ENCODE results near the gene EIF2B1.
"Not testable (repeated sequence)": the region's sequence is repeated elsewhere in the genome, so short reads cannot be mapped to it uniquely, and the experiment has no call there.

The EIF2B1 gene

GRCh38 chr12:123617144-123617543 is 16.3 kb downstream of the EIF2B1 start:
- DNase-seq = no peak

- no peak for DNase-seq
These were observed 19.0 kb downstream of the EIF2B1 start for GRCh38 chr12:123614531-123614930.

- DNase-seq = no peak
These were observed 19.4 kb downstream of the EIF2B1 start for GRCh38 chr12:123614110-123614509.

GRCh38 chr12:123608182-123608581 is 25.3 kb downstream of the EIF2B1 start:
- DNase-seq = no peak

- DNase-seq = no peak
These were observed 25.7 kb downstream of the EIF2B1 start for GRCh38 chr12:123607756-123608155.

- not testable (repeated sequence) for DNase-seq
These were observed 30.0 kb downstream of the EIF2B1 start for GRCh38 chr12:123603495-123603894.

- peak; percentile 4 for DNase-seq
These were observed 30.8 kb downstream of the EIF2B1 start for GRCh38 chr12:123602651-123603195.

- peak; percentile 67 for DNase-seq
These were observed 31.6 kb downstream of the EIF2B1 start, which contains the start of gene DDX55 for GRCh38 chr12:123601602-123602489. Gene DDX55 (plus strand): TSS chr12:123602099. CDS start chr12:123602149, 50 bp downstream.

- no peak for DNase-seq
These were observed 33.8 kb downstream of the EIF2B1 start for GRCh38 chr12:123599721-123600120.

GRCh38 chr12:123599310-123599709 is 34.2 kb downstream of the EIF2B1 start:
- no peak for DNase-seq

- DNase-seq = no peak
These were observed 35.0 kb downstream of the EIF2B1 start for GRCh38 chr12:123598522-123598921.

GRCh38 chr12:123597100-123597499 is 36.4 kb downstream of the EIF2B1 start:
- no peak for DNase-seq

- no peak for DNase-seq
These were observed 37.8 kb downstream of the EIF2B1 start for GRCh38 chr12:123595729-123596128.

GRCh38 chr12:123591702-123592481 is 41.6 kb downstream of the EIF2B1 start:
- DNase-seq = no peak

- DNase-seq = no peak
These were observed 52.7 kb downstream of the EIF2B1 start for GRCh38 chr12:123580772-123581171.

- not testable (repeated sequence) for DNase-seq
These were observed 54.7 kb downstream of the EIF2B1 start for GRCh38 chr12:123578829-123579228.

- no peak for DNase-seq
These were observed 55.2 kb downstream of the EIF2B1 start for GRCh38 chr12:123578243-123578642.

GRCh38 chr12:123576611-123577010 is 56.9 kb downstream of the EIF2B1 start:
- no peak for DNase-seq

GRCh38 chr12:123573870-123574269 is 59.6 kb downstream of the EIF2B1 start:
- DNase-seq = no peak

GRCh38 chr12:123572391-123572790 is 61.1 kb downstream of the EIF2B1 start:
- no peak for DNase-seq

GRCh38 chr12:123571343-123571813 is 62.1 kb downstream of the EIF2B1 start:
- no peak for DNase-seq

Measured in DMS79 treated with DMSO at 0.1 percent for 48 hours (cell line).